Endothelial cell of umbilical vein (primary cell): ENCODE results near the gene TRIM47.

ENCODE experiments used
- EZH2 ChIP-seq: IDR thresholded peaks from 2 replicates; pipeline ENCODE4 v1.6.1; 2012; ENCODE audit warnings: borderline replicate concordance, low read depth, mild to moderate bottlenecking, moderate library complexity, low read length, inconsistent platforms; ENCODE audit not compliant: severe bottlenecking
- GATA2 ChIP-seq: IDR thresholded peaks from 2 replicates; pipeline ENCODE4 v1.7.0; 2011; ENCODE audit warnings: low read depth, mild to moderate bottlenecking, moderate library complexity, mixed read lengths, low read length; ENCODE audit not compliant: insufficient read length, insufficient read depth
- JUN ChIP-seq: IDR thresholded peaks from 2 replicates; pipeline ENCODE4 v1.6.1; 2011; ENCODE audit warnings: borderline replicate concordance, low read depth; ENCODE audit not compliant: insufficient read length, insufficient read depth
- POLR2A ChIP-seq: IDR thresholded peaks from 2 replicates; pipeline ENCODE4 v1.6.1; 2012; ENCODE audit warnings: low read depth, mild to moderate bottlenecking, control low read depth, low read length
- TF ChIP-seq, protein P1 (sequence below), 2 donors: IDR thresholded peaks; 1 replicate in 1 of 2; 2 replicates in 1 of 2; pipeline ENCODE4 v1.5.1; 2011; ENCODE audit warnings: low read length in 2 of 2, mild to moderate bottlenecking in 2 of 2, moderate library complexity in 2 of 2, control low read depth in 1 of 2, inconsistent platforms in 1 of 2, low read depth in 1 of 2; ENCODE audit not compliant: insufficient read depth in 1 of 2; ENCODE audit errors: extremely low read depth in 1 of 2

DNA sequence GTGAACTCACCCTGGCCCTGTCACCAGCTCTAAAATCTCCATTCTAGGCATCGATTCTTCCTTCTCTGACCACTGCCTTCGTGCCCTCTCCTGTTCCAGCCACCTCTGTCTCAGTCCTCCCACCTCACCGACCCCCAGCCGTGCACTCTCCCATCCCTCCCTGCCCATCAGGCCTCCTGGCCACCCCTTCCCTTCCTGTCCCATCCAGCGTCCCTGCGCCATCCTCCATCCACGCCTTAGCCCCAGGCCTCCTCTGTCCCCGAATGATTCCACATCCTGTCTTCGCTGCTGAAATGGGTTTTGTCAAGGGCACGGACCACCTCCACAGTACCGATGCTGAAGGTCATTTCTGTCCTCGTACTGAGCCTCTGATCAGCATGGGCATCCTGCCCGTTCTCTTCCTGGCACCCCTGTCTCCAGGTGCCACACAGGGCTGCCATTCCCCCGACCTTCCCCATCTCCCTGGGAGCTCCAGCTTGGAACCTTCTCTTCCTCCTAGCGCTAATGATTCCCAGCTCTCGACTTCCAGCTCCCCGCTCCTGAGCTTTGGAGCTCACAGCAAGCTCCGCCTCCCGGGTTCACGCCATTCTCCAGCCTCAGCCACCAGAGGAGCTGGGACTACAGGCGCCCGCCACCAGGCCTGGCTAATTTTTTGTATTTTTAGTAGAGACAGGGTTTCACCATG lies 15.8 kb upstream of the TRIM47 start:
- TF ChIP-seq, protein P1, sequence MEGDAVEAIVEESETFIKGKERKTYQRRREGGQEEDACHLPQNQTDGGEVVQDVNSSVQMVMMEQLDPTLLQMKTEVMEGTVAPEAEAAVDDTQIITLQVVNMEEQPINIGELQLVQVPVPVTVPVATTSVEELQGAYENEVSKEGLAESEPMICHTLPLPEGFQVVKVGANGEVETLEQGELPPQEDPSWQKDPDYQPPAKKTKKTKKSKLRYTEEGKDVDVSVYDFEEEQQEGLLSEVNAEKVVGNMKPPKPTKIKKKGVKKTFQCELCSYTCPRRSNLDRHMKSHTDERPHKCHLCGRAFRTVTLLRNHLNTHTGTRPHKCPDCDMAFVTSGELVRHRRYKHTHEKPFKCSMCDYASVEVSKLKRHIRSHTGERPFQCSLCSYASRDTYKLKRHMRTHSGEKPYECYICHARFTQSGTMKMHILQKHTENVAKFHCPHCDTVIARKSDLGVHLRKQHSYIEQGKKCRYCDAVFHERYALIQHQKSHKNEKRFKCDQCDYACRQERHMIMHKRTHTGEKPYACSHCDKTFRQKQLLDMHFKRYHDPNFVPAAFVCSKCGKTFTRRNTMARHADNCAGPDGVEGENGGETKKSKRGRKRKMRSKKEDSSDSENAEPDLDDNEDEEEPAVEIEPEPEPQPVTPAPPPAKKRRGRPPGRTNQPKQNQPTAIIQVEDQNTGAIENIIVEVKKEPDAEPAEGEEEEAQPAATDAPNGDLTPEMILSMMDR (IDR thresholded peaks at IDR 0.05; ENCODE audit: extremely low read depth in 1 of 2, insufficient read depth in 1 of 2, low read depth in 1 of 2, low read length in 2 of 2) = no peak
- TF ChIP-seq EZH2 (no peak), POLR2A (no peak), GATA2 (no peak), JUN (no peak)
